ENCODE data around the gene SRP19. TPM values are rescaled to one million over a fixed set of nuclear protein-coding genes. Genes with fewer than 3 reads are reported as not detected.

Gene SRP19
- polyA plus RNA-seq, 4 donors = 64.2 to 81.8 (median 79.8) TPM

- no peak for DNase-seq (ENCODE audit: low read depth in 4 of 4, low spot score in 3 of 4)
Measured at GRCh38 chr5:112918679-112919078, 57.6 kb downstream of the SRP19 start.

Other genes with a start within 250 kb of the SRP19 start
- gene APC, start 123.4 kb upstream of the SRP19 start, polyA plus RNA-seq (ENCODE audit: insufficient read length in 4 of 4) = 10 to 100 TPM; 27.6 to 36.8 (median 31.0) TPM
- gene REEP5, start 60.9 kb downstream of the SRP19 start, polyA plus RNA-seq (ENCODE audit: insufficient read length in 4 of 4) = 100 to 1,000 TPM in 3 of 4 donors, 10 to 100 TPM in 1; 61.1 to 128 (median 112) TPM
- 10 to 100 TPM; 26.5 to 46.7 (median 37.8) TPM for gene DCP2, start 115.5 kb downstream of the SRP19 start, polyA plus RNA-seq (ENCODE audit: insufficient read length in 4 of 4)

Data from left renal pelvis (tissue), 4 donors.